ENCODE data around the gene LSM10. TPM values are rescaled to one million over a fixed set of nuclear protein-coding genes. Genes with fewer than 3 reads are reported as not detected.
A peak's percentile ranks its signal among the peaks of the same experiment; 100 is the strongest.

LSM10 gene
- total and polyA plus RNA-seq, 8 donors, result 5.1 to 261 (median 55.6) TPM

- Histone ChIP-seq H3K4me3 (no peak overlapping the region), H3K27ac (peak overlapping the region; percentile 13 to 82 (median 68)), H3K4me1 (peaks cover 33 to 55% (median 43%) of the 10 kb centered on the region in 4 donors), H3K9me3 (no peaks in the 10 kb centered on the region), H3K27me3 (no peaks in the 10 kb centered on the region), H3K36me3 (peaks cover 65 to 96% (median 87%) of the 10 kb centered on the region in 4 donors)
- intact Hi-C loops (cut with DNase I; ENCODE audit: low total_unique reads), result no loop called here
- WGBS, 5 donors, result 43 to 70% (median 47%) methylated on average over 10 to 13 of the region's 13 CpGs
- TF ChIP-seq CTCF (IDR thresholded peaks at IDR 0.05) (no peak), POLR2A (IDR thresholded peaks at IDR 0.05) (no peak), POLR2AphosphoS5 (IDR thresholded peaks at IDR 0.05) (no peak), EP300 (IDR thresholded peaks at IDR 0.05) (no peak)
- no peak for DNase-seq
These were observed 47.0 kb downstream of the LSM10 start for GRCh38 chr1:36350659-36351226.

GRCh38 chr1:36349839-36350238 is 47.9 kb downstream of the LSM10 start:
- Histone ChIP-seq H3K27me3 (no peaks in the 10 kb centered on the region), H3K9me3 (no peaks in the 10 kb centered on the region), H3K27ac (peak overlapping the region in 4 of 5 donors; percentile 65 to 82 (median 72)), H3K4me1 (peaks cover 33 to 55% (median 43%) of the 10 kb centered on the region in 4 donors), H3K4me3 (no peak overlapping the region), H3K36me3 (peaks cover 63 to 96% (median 87%) of the 10 kb centered on the region in 4 donors)
- WGBS, 5 donors, result 58 to 88% (median 85%) methylated on average over 7 to 16 of the region's 16 CpGs
- intact Hi-C loops (cut with DNase I; ENCODE audit: low total_unique reads), result no loop called here
- DNase-seq, result no peak
- TF ChIP-seq POLR2A (IDR thresholded peaks at IDR 0.05) (no peak), EP300 (IDR thresholded peaks at IDR 0.05) (no peak), CTCF (IDR thresholded peaks at IDR 0.05) (no peak), POLR2AphosphoS5 (IDR thresholded peaks at IDR 0.05) (no peak)

GRCh38 chr1:36349241-36349671 is 48.5 kb downstream of the LSM10 start:
- 47 to 72% (median 65%) methylated on average over 6 to 7 of the region's 7 CpGs for WGBS, 5 donors
- Histone ChIP-seq H3K27me3 (no peaks in the 10 kb centered on the region), H3K27ac (peak overlapping the region in 4 of 5 donors; percentile 65 to 82 (median 72)), H3K4me3 (no peak overlapping the region), H3K9me3 (no peaks in the 10 kb centered on the region), H3K4me1 (peaks cover 33 to 55% (median 43%) of the 10 kb centered on the region in 4 donors), H3K36me3 (peaks cover 57 to 96% (median 87%) of the 10 kb centered on the region in 4 donors)
- no peak for DNase-seq
- no peak for TF ChIP-seq EP300 (IDR thresholded peaks at IDR 0.05)
- TF ChIP-seq POLR2AphosphoS5 (IDR thresholded peaks at IDR 0.05), result no peak
- no peak for TF ChIP-seq CTCF (IDR thresholded peaks at IDR 0.05)
- no peak for TF ChIP-seq POLR2A (IDR thresholded peaks at IDR 0.05)
- intact Hi-C loops (cut with DNase I; ENCODE audit: low total_unique reads), result no loop called here

- Histone ChIP-seq H3K4me3 (no peak overlapping the region), H3K27ac (no peak overlapping the region), H3K9me3 (no peaks in the 10 kb centered on the region), H3K36me3 (peaks cover 48 to 97% (median 87%) of the 10 kb centered on the region in 4 donors), H3K27me3 (no peaks in the 10 kb centered on the region), H3K4me1 (peaks cover 19 to 53% (median 34%) of the 10 kb centered on the region in 4 donors)
- TF ChIP-seq POLR2AphosphoS5 (IDR thresholded peaks at IDR 0.05) (no peak), EP300 (IDR thresholded peaks at IDR 0.05) (no peak), CTCF (IDR thresholded peaks at IDR 0.05) (no peak), POLR2A (IDR thresholded peaks at IDR 0.05) (no peak)
- 92 to 98% (median 95%) methylated on average over 6 to 8 of the region's 8 CpGs for WGBS, 5 donors
- intact Hi-C loops (cut with DNase I; ENCODE audit: low total_unique reads), result no loop called here
- no peak for DNase-seq
These were observed 50.9 kb downstream of the LSM10 start for GRCh38 chr1:36346741-36347370.

Data from stomach (tissue), 9 donors.